Spleen (tissue), 7 donors: Measurements from ENCODE around the gene CDHR3.

Experiments
- CTCF ChIP-seq, 11 experiments: fragments of 200-600 bp in 7 of 11; fragments of 450-650 bp in 4 of 11; sonication (generic) in 4 of 11; IDR thresholded peaks in 8 of 11; conservative IDR thresholded peaks in 3 of 11; 1 replicate in 7 of 11; 2 replicates in 4 of 11; pipeline versions ENCODE4 v1.4.0 to v1.8.0; 2016 to 2021; ENCODE audit warnings: antibody characterized with exemption in 11 of 11, inconsistent platforms in 4 of 11, mild to moderate bottlenecking in 1 of 11
- POLR2A ChIP-seq, 3 donors: fragments of 450-650 bp; IDR thresholded peaks; one replicate each; pipeline ENCODE4 v1.5.1; 2017; ENCODE audit warnings: antibody characterized with exemption in 3 of 3, mild to moderate bottlenecking in 1 of 3
- donor health status: DM: no; HTN: no; CAD: no; lungs with moderate emphysema.
- donor health status: DM: no; HTN: no; CAD: no.
- donor health status: DM: no; HTN: no; CAD: no.

DNA sequence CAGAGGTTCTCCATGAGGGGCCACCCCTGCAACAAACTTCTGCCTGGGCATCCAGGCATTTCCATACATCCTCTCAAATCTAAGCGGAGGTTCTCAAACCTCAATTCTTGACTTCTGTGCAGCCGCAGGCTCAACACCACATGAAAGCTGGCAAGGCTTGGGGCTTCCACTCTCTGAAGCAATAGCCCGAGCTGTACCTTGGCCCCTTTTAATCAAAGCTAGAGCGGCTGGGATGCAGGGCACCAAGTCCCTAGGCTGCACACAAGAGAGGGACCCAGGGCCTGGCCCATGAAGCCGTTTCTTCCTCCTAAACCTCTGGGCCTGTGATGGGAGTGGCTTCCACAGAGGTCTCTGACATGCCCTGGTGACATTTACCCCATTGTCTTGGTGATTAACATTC is 43.8 kb downstream of the CDHR3 start:
- no peak for TF ChIP-seq CTCF (IDR thresholded peaks at IDR 0.05 in 8 of 11, conservative IDR thresholded peaks at IDR 0.05 in 3 of 11)
- no peak for TF ChIP-seq POLR2A (IDR thresholded peaks at IDR 0.05)
